A549 (cell line): ENCODE measurements around the gene CAMKMT.

Source experiments
- CTCF ChIP-seq: fragments of >200 bp; sonication (Bioruptor Twin); formaldehyde crosslinking; IDR thresholded peaks from 3 replicates; pipeline ENCODE4 v1.5.1; 2016
- EP300 ChIP-seq, 2 experiments: fragments of >200 bp; sonication (Bioruptor Twin); formaldehyde crosslinking; IDR thresholded peaks; 2 replicates in 1 of 2; 3 replicates in 1 of 2; pipeline ENCODE4 v1.6.1; 2016 to 2017
- HOXB13 ChIP-seq: fragments of 250-450 bp; sonication (Bioruptor Pico); IDR thresholded peaks from 2 replicates; pipeline ENCODE4 v1.5.0; 2020; ENCODE audit warnings: low read depth, mild to moderate bottlenecking, moderate library complexity
- MYC ChIP-seq: IDR thresholded peaks from 2 replicates; pipeline ENCODE4 v1.6.1; 2012; ENCODE audit warnings: mild to moderate bottlenecking, inconsistent platforms, low read length, improper control_type of control experiment, borderline replicate concordance
- POLR2A ChIP-seq: IDR thresholded peaks from 2 replicates; pipeline ENCODE4 v1.6.1; 2012; ENCODE audit warnings: mild to moderate bottlenecking, low read length
- RFX5 ChIP-seq: fragments of 450-650 bp; IDR thresholded peaks from 2 replicates; pipeline ENCODE4 v1.7.1; 2014; ENCODE audit warnings: antibody characterized with exemption, mild to moderate bottlenecking, moderate library complexity
- TFCP2L1 ChIP-seq: fragments of 250-450 bp; sonication (Bioruptor Pico); IDR thresholded peaks from 2 replicates; pipeline ENCODE4 v1.5.0; 2021; ENCODE audit warnings: mild to moderate bottlenecking

DNA sequence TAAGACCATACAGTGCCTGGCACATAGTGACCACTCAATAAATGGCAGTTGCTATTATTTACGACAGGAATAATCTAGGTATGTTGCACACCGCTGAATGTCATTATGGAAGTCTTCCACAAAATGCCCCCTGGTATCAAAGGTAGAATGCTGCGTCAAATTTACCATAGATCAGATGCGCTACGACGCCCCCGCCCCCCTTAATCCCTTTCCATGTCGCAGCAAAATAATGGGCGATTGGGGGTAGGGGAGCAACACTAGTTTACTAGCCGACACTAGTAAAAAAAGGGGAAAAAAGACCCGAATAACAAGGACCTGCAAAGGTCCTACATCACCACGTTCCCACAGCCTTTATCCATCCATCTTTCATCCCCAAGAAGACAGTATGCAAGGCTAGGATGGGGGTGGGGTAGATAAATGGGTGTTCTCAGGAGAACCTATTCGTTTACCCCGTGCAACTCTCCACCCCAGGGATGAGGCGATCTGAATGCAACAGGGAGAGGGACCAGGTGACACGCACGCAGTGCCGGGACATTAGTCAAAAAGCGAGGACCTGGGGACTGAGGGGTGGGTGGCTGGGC is 908 bp upstream of the CAMKMT start:
- no peak for TF ChIP-seq MYC
- no peak for TF ChIP-seq POLR2A
- TF ChIP-seq TFCP2L1 (CRISPR knock-in tag) = no peak
- TF ChIP-seq CTCF = no peak
- no peak for TF ChIP-seq EP300 (IDR thresholded peaks at IDR 0.05)
- no peak for TF ChIP-seq RFX5
- TF ChIP-seq HOXB13 (CRISPR knock-in tag) = no peak
